Stimulated activated memory B cell treated with anti-CD40 and anti-IgM and Interleukin-4, amounts not matched to agents 10 μg/mL and 1 μg/mL and 100 μg/mL, for 72 hours (primary cell): ENCODE measurements around the gene RTEL1.
"Not testable (repeated sequence)": the region's sequence is repeated elsewhere in the genome, so short reads cannot be mapped to it uniquely, and the experiment has no call there.

ENCODE experiments used
- ATAC-seq: fragments of 150-1000 bp; cut with Tn5 transposase; 2 replicates; pipeline ENCODE4 v1.10.0; 2021
- H3K27ac Mint-ChIP-seq: one replicate; pipeline ENCODE4 v1.8.0; 2022; ENCODE audit warnings: mild to moderate bottlenecking, mixed read lengths
- H3K27me3 Mint-ChIP-seq: one replicate; pipeline ENCODE4 v1.8.0; 2022; ENCODE audit warnings: mixed read lengths
- H3K36me3 Mint-ChIP-seq: one replicate; pipeline ENCODE4 v1.8.0; 2022; ENCODE audit warnings: mixed read lengths
- H3K4me1 Mint-ChIP-seq: one replicate; pipeline ENCODE4 v1.8.0; 2022; ENCODE audit warnings: mixed read lengths
- H3K4me3 Mint-ChIP-seq: one replicate; pipeline ENCODE4 v1.8.0; 2022; ENCODE audit warnings: mild to moderate bottlenecking, moderate library complexity, mixed read lengths
- H3K9me3 Mint-ChIP-seq: one replicate; pipeline ENCODE4 v1.8.0; 2022; ENCODE audit warnings: mixed read lengths

RTEL1 gene

DNA sequence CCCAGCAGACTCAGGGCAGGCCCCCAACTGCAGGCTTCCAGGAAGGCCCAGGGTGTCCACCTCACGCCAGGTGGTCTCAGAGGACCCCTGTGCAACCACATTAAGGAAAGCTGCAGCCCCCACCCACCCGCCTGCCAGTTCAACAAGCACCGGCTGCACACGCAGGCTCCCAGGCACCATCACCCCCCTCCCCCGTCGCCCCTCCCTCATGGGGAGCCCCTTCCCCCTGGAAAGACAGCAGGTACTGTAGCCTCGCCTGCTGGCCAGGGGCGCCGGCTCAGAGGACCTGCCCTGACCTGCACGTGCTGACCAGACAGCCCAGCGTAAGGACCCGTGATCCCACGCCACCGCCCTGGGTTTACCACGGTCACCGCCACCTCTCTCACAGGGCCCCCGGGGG lies 17.4 kb upstream of the RTEL1 start:
- H3K27me3 Mint-ChIP-seq, H3K36me3 Mint-ChIP-seq, H3K9me3 Mint-ChIP-seq, ATAC-seq: not testable (repeated sequence)
- peak overlapping the region; percentile 94 for H3K27ac Mint-ChIP-seq
- H3K4me3 Mint-ChIP-seq: peak overlapping the region; percentile 91
- peaks cover 51% of the 10 kb centered on the region for H3K4me1 Mint-ChIP-seq

GRCh38 chr20:63641146-63641791 lies 16.8 kb upstream of the RTEL1 start:
- Mint-ChIP-seq H3K9me3 (no peaks in the 10 kb centered on the region), H3K4me3 (peak overlapping the region; percentile 79)

GRCh38 chr20:63641792-63642523 lies 16.2 kb upstream of the RTEL1 start:
- Mint-ChIP-seq H3K27me3 (no peaks in the 10 kb centered on the region), H3K36me3 (peaks cover 5% of the 10 kb centered on the region), H3K4me1 (peaks cover 44% of the 10 kb centered on the region), H3K9me3 (no peaks in the 10 kb centered on the region), H3K4me3 (peak overlapping the region; percentile 79), H3K27ac (peak overlapping the region; percentile 94)
- ATAC-seq: peak; percentile 84

More at GRCh38 chr20:63641146-63641791, 16.8 kb upstream of the RTEL1 start:
- peaks cover 5% of the 10 kb centered on the region for H3K36me3 Mint-ChIP-seq
- no peaks in the 10 kb centered on the region for H3K27me3 Mint-ChIP-seq
- ATAC-seq: peak; percentile 49
- H3K27ac Mint-ChIP-seq: peak overlapping the region; percentile 94
- peaks cover 48% of the 10 kb centered on the region for H3K4me1 Mint-ChIP-seq

DNA sequence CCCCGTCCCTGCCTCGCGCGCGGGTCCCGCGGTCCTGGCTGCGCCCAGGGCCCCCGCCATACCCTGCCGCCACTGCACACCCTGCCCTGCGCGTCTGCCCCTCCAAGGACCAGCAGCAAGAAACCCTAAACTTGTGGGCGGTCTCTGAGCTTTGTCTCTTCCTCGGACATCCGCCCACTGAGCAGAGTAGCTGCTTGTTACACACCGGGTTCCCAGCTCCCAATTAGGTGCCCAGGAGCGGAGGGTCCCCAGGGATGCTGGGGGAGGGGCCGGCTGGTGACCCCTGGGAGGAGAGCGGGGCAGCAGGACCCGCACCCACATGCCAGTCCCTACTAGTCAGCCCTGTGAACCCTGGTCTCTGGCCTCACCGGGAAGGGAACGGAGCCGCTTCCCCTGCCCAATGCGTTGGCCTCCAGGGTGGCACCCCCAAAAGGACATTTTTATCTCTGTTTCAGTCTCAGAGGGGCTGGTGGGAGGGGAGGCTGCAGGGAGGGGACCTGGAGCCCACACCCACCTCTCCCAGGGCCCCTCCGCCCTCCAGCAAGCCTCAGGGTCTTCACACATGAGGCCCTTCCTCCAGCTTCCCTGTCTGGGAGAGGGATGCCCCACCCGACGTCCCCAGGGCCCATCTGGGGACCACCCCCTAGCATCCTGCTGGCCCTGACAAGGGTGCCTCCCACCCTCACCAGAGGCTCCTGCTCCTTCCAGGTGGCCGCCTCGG lies 15.4 kb upstream of the RTEL1 start:
- Mint-ChIP-seq H3K4me1 (peaks cover 39% of the 10 kb centered on the region), H3K27me3 (no peaks in the 10 kb centered on the region), H3K4me3 (peak overlapping the region; percentile 79), H3K27ac (peak overlapping the region; percentile 94), H3K36me3 (peaks cover 5% of the 10 kb centered on the region), H3K9me3 (no peaks in the 10 kb centered on the region)
- ATAC-seq: peak; percentile 1

DNA sequence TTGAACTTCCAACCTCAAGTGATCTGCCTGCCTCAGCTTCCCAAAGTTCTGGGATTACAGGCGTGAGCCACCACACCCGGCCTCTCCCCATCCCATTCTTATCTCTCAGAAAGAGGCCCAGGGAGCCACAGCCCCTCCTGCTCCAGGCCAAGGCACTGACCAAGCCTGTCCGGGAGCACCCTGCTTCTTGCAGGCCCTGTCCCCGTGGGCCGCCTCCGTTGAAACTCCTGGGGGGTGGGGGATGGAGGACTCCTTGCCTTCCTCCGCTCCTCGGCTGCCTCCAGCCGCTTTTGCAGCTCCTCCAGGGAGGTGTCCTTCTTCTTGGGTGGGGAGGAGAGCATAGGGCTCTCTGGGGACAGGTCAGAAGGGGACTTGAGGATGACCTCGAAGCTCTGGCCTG lies 14.6 kb upstream of the RTEL1 start:
- ATAC-seq: no peak
- Mint-ChIP-seq H3K4me3 (peak overlapping the region; percentile 79), H3K36me3 (peaks cover 5% of the 10 kb centered on the region), H3K27ac (peak overlapping the region; percentile 94), H3K27me3 (no peaks in the 10 kb centered on the region), H3K9me3 (no peaks in the 10 kb centered on the region), H3K4me1 (peaks cover 31% of the 10 kb centered on the region)

GRCh38 chr20:63643946-63644345 lies 14.2 kb upstream of the RTEL1 start:
- Mint-ChIP-seq H3K27me3 (no peaks in the 10 kb centered on the region), H3K27ac (peak overlapping the region; percentile 94), H3K9me3 (no peaks in the 10 kb centered on the region), H3K36me3 (peaks cover 3% of the 10 kb centered on the region), H3K4me1 (peaks cover 27% of the 10 kb centered on the region), H3K4me3 (no peak overlapping the region)
- ATAC-seq: no peak

- no peak overlapping the region for H3K27ac Mint-ChIP-seq
- H3K4me1 Mint-ChIP-seq: peaks cover 14% of the 10 kb centered on the region
- no peaks in the 10 kb centered on the region for H3K9me3 Mint-ChIP-seq
- H3K36me3 Mint-ChIP-seq: no peaks in the 10 kb centered on the region
- H3K27me3 Mint-ChIP-seq: no peaks in the 10 kb centered on the region
- no peak for ATAC-seq
- H3K4me3 Mint-ChIP-seq: no peak overlapping the region
These were observed 12.9 kb upstream of the RTEL1 start for GRCh38 chr20:63645218-63645617.

DNA sequence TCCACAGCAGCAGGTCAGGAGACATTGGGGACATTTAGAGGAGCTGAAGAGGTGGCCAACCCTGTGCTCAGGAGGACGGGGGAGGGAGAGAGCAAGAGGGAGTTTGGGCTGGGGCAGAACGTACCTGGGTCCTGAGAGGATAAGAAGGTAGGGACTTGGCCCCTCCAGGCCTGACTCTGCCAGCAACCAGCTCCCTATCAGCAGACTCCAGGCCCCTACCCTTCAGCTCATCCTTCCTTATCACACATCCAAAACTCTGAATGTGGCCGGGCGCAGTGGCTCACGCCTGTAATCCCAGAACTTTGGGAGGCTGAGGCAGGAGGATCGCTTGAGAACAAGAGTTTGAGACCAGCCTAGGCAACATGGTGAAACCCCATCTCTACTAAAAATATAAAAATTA lies 9.9 kb upstream of the RTEL1 start:
- Mint-ChIP-seq H3K4me1 (peaks cover 13% of the 10 kb centered on the region), H3K4me3 (no peak overlapping the region), H3K36me3 (no peaks in the 10 kb centered on the region), H3K9me3 (no peaks in the 10 kb centered on the region), H3K27me3 (peaks cover 14% of the 10 kb centered on the region), H3K27ac (no peak overlapping the region)
- no peak for ATAC-seq

DNA sequence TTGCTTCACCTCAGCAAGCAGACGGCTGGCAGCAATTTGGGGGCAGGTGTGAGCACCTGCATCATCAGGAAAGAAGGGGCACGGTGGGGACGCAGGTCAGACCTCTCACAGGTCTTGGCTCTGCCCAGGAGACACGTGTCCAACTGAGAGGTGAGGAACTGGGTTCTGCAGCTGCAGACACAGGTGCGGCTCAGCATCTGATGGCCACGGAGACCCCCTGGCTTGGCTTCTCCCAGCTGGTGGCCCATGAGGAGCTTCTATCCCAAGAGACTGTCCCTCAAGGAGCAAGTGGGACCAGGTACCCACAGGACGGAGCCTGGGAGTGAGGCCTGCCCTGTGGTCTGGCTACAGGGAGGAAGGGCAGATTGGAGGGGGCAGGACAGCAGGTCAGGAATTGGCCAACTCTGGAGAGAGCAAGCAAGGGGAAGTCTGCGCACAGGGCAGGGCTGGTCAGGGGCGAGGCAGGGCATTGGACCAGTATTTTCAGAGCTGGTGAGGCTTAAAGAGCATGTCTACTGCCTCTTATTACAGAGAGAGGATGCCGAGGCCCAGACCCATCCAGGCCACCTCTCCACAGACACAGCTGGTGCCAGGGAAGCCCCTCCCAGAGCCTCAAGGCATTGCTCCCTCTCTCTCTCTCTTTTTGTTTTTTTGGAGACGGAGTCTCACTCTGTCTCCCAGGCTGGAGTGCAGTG lies 9.1 kb upstream of the RTEL1 start:
- no peaks in the 10 kb centered on the region for H3K9me3 Mint-ChIP-seq
- no peak overlapping the region for H3K27ac Mint-ChIP-seq
- H3K4me3 Mint-ChIP-seq: no peak overlapping the region
- H3K4me1 Mint-ChIP-seq: peaks cover 13% of the 10 kb centered on the region
- no peaks in the 10 kb centered on the region for H3K36me3 Mint-ChIP-seq
- H3K27me3 Mint-ChIP-seq: peaks cover 21% of the 10 kb centered on the region
- ATAC-seq: no peak

- H3K27ac Mint-ChIP-seq, H3K9me3 Mint-ChIP-seq, H3K36me3 Mint-ChIP-seq, H3K4me3 Mint-ChIP-seq, ATAC-seq: not testable (repeated sequence)
- peaks cover 16% of the 10 kb centered on the region for H3K4me1 Mint-ChIP-seq
- peaks cover 32% of the 10 kb centered on the region for H3K27me3 Mint-ChIP-seq
These were observed 7.6 kb upstream of the RTEL1 start for GRCh38 chr20:63650486-63650885.

DNA sequence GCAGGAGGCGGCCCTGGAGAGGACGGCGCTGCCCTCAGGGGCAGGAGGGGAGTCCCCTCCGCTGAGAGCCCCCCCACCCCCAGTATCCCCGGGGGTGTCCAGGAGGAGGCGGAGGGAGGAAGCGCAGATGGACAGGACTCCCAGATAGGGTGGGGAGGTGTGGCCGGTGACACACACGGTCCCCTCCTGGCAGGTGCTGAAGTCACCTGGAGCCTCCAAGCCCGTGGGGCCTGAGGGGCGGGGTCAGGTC lies 6.2 kb upstream of the RTEL1 start:
- ATAC-seq: peak; percentile 31
- H3K9me3 Mint-ChIP-seq: no peaks in the 10 kb centered on the region
- H3K4me3 Mint-ChIP-seq: peak overlapping the region; percentile 58
- H3K27ac Mint-ChIP-seq: no peak overlapping the region
- peaks cover 16% of the 10 kb centered on the region for H3K4me1 Mint-ChIP-seq
- no peaks in the 10 kb centered on the region for H3K36me3 Mint-ChIP-seq
- H3K27me3 Mint-ChIP-seq: peaks cover 41% of the 10 kb centered on the region

DNA sequence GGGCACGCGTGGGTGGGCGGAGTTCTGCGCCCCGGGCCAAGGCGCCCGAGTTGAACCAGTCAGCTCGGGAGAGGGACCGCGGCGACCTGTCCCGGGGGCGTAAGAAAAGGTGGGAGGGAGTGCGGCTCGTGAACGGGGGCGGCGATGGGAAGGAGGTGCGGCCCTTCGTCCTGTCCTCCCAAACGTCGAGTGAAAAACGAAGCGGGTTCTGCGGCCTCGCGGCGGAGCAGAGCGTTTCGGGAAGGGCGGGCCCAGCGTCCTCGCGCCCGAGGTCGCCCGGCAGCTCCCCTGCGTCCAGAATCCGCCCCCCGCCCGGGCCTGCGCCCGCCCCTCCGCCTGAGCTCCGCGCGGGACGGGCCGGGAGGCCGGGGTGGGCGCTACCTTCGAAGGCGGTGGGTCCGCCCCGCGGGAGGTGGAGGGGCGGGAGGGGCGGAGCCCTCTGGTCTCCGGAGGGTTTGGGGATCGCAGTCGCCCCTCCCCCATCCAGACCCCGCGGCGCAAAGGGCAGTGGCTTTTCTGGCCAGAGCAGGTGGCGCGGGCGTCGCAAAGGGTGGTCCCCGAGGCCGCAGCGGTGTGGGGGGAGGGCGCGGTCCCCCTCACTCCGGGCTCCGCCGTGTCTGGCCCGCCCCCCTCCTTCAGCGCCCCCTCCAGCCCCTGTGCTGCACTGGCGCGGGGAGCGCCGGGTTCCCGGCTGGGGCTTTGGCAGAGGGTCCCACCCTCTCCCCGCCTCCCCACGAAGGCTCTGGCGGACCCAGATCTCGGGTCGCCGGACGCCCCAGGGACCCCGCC lies 5.7 kb upstream of the RTEL1 start:
- H3K4me3 Mint-ChIP-seq: peak overlapping the region; percentile 58
- ATAC-seq: peak; percentile 18
- H3K36me3 Mint-ChIP-seq: no peaks in the 10 kb centered on the region
- H3K4me1 Mint-ChIP-seq: peaks cover 17% of the 10 kb centered on the region
- no peaks in the 10 kb centered on the region for H3K9me3 Mint-ChIP-seq
- no peak overlapping the region for H3K27ac Mint-ChIP-seq
- peaks cover 42% of the 10 kb centered on the region for H3K27me3 Mint-ChIP-seq

- peak; percentile 66 for ATAC-seq
- Mint-ChIP-seq H3K9me3 (no peaks in the 10 kb centered on the region), H3K4me3 (peak within 1 kb of the TSS; percentile 56), H3K36me3 (no peaks in the 10 kb centered on the region), H3K27me3 (peaks cover 42% of the 10 kb centered on the region), H3K4me1 (peaks cover 24% of the 10 kb centered on the region), H3K27ac (no peak within 1 kb of the TSS)
These were observed 4.8 kb upstream of the RTEL1 start, which contains the start of gene STMN3 for GRCh38 chr20:63653041-63653973. TSS of gene STMN3 (minus strand) at chr20:63653424. CDS start at chr20:63653345, 79 bp downstream.
